GM23338 (cell line): ENCODE results near the gene GNAI2. TPM values are rescaled to one million over a fixed set of nuclear protein-coding genes. Genes with fewer than 3 reads are reported as not detected.

ENCODE experiments used
- ATAC-seq: fragments of 200-7000 bp; cut with Tn5 transposase; 3 replicates; pipeline ENCODE4 v1.9.1; 2020
- DNase-seq: peaks from one replicate; pipeline ENCODE4 v3.0.0-alpha.2; 2015; ENCODE audit warnings: low spot score
- H2AFZ ChIP-seq: fragments of 200-600 bp; sonication (generic); 2 replicates; pipeline ENCODE4 v1.8.0; 2016; ENCODE audit warnings: antibody characterized with exemption, mild to moderate bottlenecking, moderate library complexity
- H3F3A ChIP-seq: fragments of 200-600 bp; sonication (generic); replicated peaks from 2 replicates; pipeline ENCODE4 v1.8.0; 2017; ENCODE audit warnings: antibody characterized with exemption, mixed run types, low read depth
- H3K27ac ChIP-seq: fragments of 200-600 bp; sonication (generic); 2 replicates; pipeline ENCODE4 v1.6.1; 2016; ENCODE audit warnings: low read depth
- H3K27me3 ChIP-seq: fragments of 200-600 bp; sonication (generic); 2 replicates; pipeline ENCODE4 v1.8.0; 2016; ENCODE audit warnings: mild to moderate bottlenecking, mixed run types, moderate library complexity; ENCODE audit not compliant: insufficient read depth
- H3K36me3 ChIP-seq: fragments of 200-600 bp; sonication (generic); 2 replicates; pipeline ENCODE4 v1.8.0; 2016; ENCODE audit warnings: mild to moderate bottlenecking; ENCODE audit not compliant: insufficient read depth
- H3K4me1 ChIP-seq: fragments of 200-600 bp; sonication (generic); 2 replicates; pipeline ENCODE4 v1.8.0; 2016; ENCODE audit warnings: mild to moderate bottlenecking, moderate library complexity; ENCODE audit not compliant: insufficient read depth
- H3K4me2 ChIP-seq: fragments of 200-600 bp; sonication (generic); 2 replicates; pipeline ENCODE4 v1.7.1; 2017; ENCODE audit warnings: mixed run types
- H3K4me3 ChIP-seq: fragments of 200-600 bp; sonication (generic); 2 replicates; pipeline ENCODE4 v1.6.1; 2016; ENCODE audit warnings: mixed run types
- H3K79me2 ChIP-seq: fragments of 200-600 bp; sonication (generic); replicated peaks from 2 replicates; pipeline ENCODE4 v1.8.0; 2017; ENCODE audit warnings: mild to moderate bottlenecking; ENCODE audit not compliant: insufficient read depth
- H3K9me2 ChIP-seq: fragments of 200-600 bp; sonication (generic); 2 replicates; pipeline ENCODE4 v1.8.0; 2017; ENCODE audit not compliant: insufficient read depth
- H4K20me1 ChIP-seq: fragments of 200-600 bp; sonication (generic); replicated peaks from 2 replicates; pipeline ENCODE4 v1.8.0; 2017; ENCODE audit warnings: mild to moderate bottlenecking; ENCODE audit not compliant: insufficient read depth
- H3K27ac Mint-ChIP-seq: 2 replicates; pipeline ENCODE4 v1.8.0; 2020; ENCODE audit warnings: inconsistent platforms, mild to moderate bottlenecking, moderate library complexity, mixed read lengths
- H3K27me3 Mint-ChIP-seq: 3 replicates; pipeline ENCODE4 v1.8.0; 2022; ENCODE audit warnings: low read depth, mild to moderate bottlenecking, moderate library complexity, mixed read lengths, inconsistent platforms; ENCODE audit not compliant: insufficient read depth, poor library complexity
- H3K36me3 Mint-ChIP-seq: 3 replicates; pipeline ENCODE4 v1.8.0; 2021; ENCODE audit warnings: low read depth, mild to moderate bottlenecking, inconsistent platforms, moderate library complexity, mixed read lengths
- H3K4me1 Mint-ChIP-seq: 3 replicates; pipeline ENCODE4 v1.8.0; 2020; ENCODE audit warnings: mild to moderate bottlenecking, inconsistent platforms, mixed read lengths
- H3K4me3 Mint-ChIP-seq: 3 replicates; pipeline ENCODE4 v1.8.0; 2021; ENCODE audit warnings: moderate library complexity, mild to moderate bottlenecking, inconsistent platforms, mixed read lengths
- H3K9me3 Mint-ChIP-seq: 3 replicates; pipeline ENCODE4 v1.8.0; 2020; ENCODE audit warnings: moderate library complexity, mild to moderate bottlenecking, inconsistent platforms, mixed read lengths
- CTCF ChIP-seq, 2 experiments: fragments of 200-600 bp in 1 of 2; sonication (generic) in 1 of 2; conservative IDR thresholded peaks; 2 replicates each; pipeline versions ENCODE4 v1.5.1 to v1.6.1; 2016 to 2017; ENCODE audit warnings: antibody characterized with exemption in 2 of 2, low read depth in 2 of 2, mild to moderate bottlenecking in 2 of 2, moderate library complexity in 1 of 2
- ETS1 ChIP-seq: IDR thresholded peaks from 2 replicates; pipeline ENCODE4 v1.6.1; 2016; ENCODE audit warnings: antibody characterized with exemption
- EZH2 ChIP-seq: fragments of 200-600 bp; sonication (generic); IDR thresholded peaks from one replicate; pipeline ENCODE4 v1.8.0; 2017; ENCODE audit warnings: antibody characterized with exemption, mild to moderate bottlenecking, low read depth; ENCODE audit not compliant: unreplicated experiment
- EZH2phosphoT487 ChIP-seq: fragments of 200-600 bp; sonication (generic); IDR thresholded peaks from one replicate; pipeline ENCODE4 v1.8.1; 2018; ENCODE audit warnings: antibody characterized with exemption; ENCODE audit not compliant: unreplicated experiment
- REST ChIP-seq: IDR thresholded peaks from one replicate; pipeline ENCODE4 v1.6.1; 2018; ENCODE audit warnings: antibody characterized with exemption; ENCODE audit not compliant: unreplicated experiment
- ZNF114 ChIP-seq: fragments of 250-450 bp; sonication (Bioruptor Pico); IDR thresholded peaks from 2 replicates; pipeline ENCODE4 v1.5.0; 2020; ENCODE audit warnings: mild to moderate bottlenecking, moderate library complexity
- ZNF331 ChIP-seq: fragments of 250-450 bp; sonication (Bioruptor Pico); IDR thresholded peaks from 2 replicates; pipeline ENCODE4 v1.5.0; 2020; ENCODE audit warnings: low read depth, mild to moderate bottlenecking, moderate library complexity
- ZNF462 ChIP-seq: fragments of 250-450 bp; sonication (Bioruptor Pico); IDR thresholded peaks from 2 replicates; pipeline ENCODE4 v1.5.0; 2020; ENCODE audit warnings: mild to moderate bottlenecking, moderate library complexity
- polyA plus RNA-seq: library from polyadenylated mRNA; unstranded; fragments of >200 nt; fragmentation: Nextera tagmentation; extraction: Ambion mirVana; gene quantifications from 2 replicates; pipeline ENCODE4 v1.2.1, GENCODE V29; 2016
- total RNA-seq: library from RNA; depleted of rRNA; stranded (reverse); fragments of >200 nt; shearing (Covaris generic); gene quantifications from 2 replicates; pipeline ENCODE4 v1.2.3, GENCODE V29; 2014

GNAI2 gene
- total and polyA plus RNA-seq, 2 experiments from 2014 or later: 138 to 153 TPM

- no peak overlapping the region for H3K27ac Mint-ChIP-seq
- H3K4me3 Mint-ChIP-seq: no peak overlapping the region
- DNase-seq (no peak), ATAC-seq (no peak)
- no peak overlapping the region for H2AFZ ChIP-seq
- H3K4me2 ChIP-seq: no peak overlapping the region
- H3K9me3 Mint-ChIP-seq: no peaks in the 10 kb centered on the region
- no peaks in the 10 kb centered on the region for H3K36me3 ChIP-seq
- H3K4me1 ChIP-seq: no peaks in the 10 kb centered on the region
- H4K20me1 ChIP-seq: no peaks in the 10 kb centered on the region
- no peak overlapping the region for H3K4me3 ChIP-seq
- H3K9me2 ChIP-seq: no peaks in the 10 kb centered on the region
- H3K27ac ChIP-seq: no peak overlapping the region
- peaks cover 13% of the 10 kb centered on the region for H3K4me1 Mint-ChIP-seq
- no peaks in the 10 kb centered on the region for H3K27me3 ChIP-seq
- peaks cover 12% of the 10 kb centered on the region for H3K27me3 Mint-ChIP-seq
- no peaks in the 10 kb centered on the region for H3K36me3 Mint-ChIP-seq
- no peaks in the 10 kb centered on the region for H3K79me2 ChIP-seq
- 0 out of 2 replicates have a peak, but pooled peaks cover 2% of the 10 kb centered on the region for H3F3A ChIP-seq
- TF ChIP-seq REST: no peak
- TF ChIP-seq ZNF462 (CRISPR knock-in tag): no peak
- TF ChIP-seq EZH2: no peak
- no peak for TF ChIP-seq CTCF (conservative IDR thresholded peaks at IDR 0.05; ENCODE audit: low read depth in 2 of 2)
- TF ChIP-seq EZH2phosphoT487: no peak
- no peak for TF ChIP-seq ETS1
- TF ChIP-seq ZNF114: no peak
- no peak for TF ChIP-seq ZNF331 (CRISPR knock-in tag)
These were observed 20.5 kb upstream of the GNAI2 start for GRCh38 chr3:50215529-50215928.
